Thyroid gland (tissue), 4 donors: ENCODE data around the gene CHTF18. TPM values are rescaled to one million over a fixed set of nuclear protein-coding genes. Genes with fewer than 3 reads are reported as not detected.
A peak's percentile ranks its signal among the peaks of the same experiment; 100 is the strongest.

Experiments used
- DNase-seq, 2 donors: peaks; one replicate each; pipeline ENCODE4 v3.0.0-alpha.2; 2019
- H3K27ac ChIP-seq, 3 donors: fragments of 200-600 bp; sonication (generic); 1 replicate in 2 of 3; 2 replicates in 1 of 3; pipeline ENCODE4 v1.5.1; 2016 to 2019; ENCODE audit warnings: mild to moderate bottlenecking in 1 of 3, moderate library complexity in 1 of 3
- H3K27me3 ChIP-seq: fragments of 200-600 bp; sonication (generic); one replicate; pipeline ENCODE4 v1.5.1; 2019
- H3K36me3 ChIP-seq, 2 donors: fragments of 200-600 bp; sonication (generic); one replicate each; pipeline ENCODE4 v1.5.1; 2016 to 2019
- H3K4me1 ChIP-seq, 2 donors: fragments of 200-600 bp; sonication (generic); one replicate each; pipeline ENCODE4 v1.5.1; 2017 to 2019
- H3K4me3 ChIP-seq, 3 donors: fragments of 200-600 bp; sonication (generic); replicated peaks in 1 of 3; 1 replicate in 2 of 3; 2 replicates in 1 of 3; pipeline ENCODE4 v1.5.1; 2016; ENCODE audit warnings: mild to moderate bottlenecking in 1 of 3
- H3K9me3 ChIP-seq: fragments of 200-600 bp; sonication (generic); one replicate; pipeline ENCODE4 v1.5.1; 2017
- POLR2A ChIP-seq, 2 donors: fragments of 450-650 bp; IDR thresholded peaks; one replicate each; pipeline ENCODE4 v1.6.1; 2017; ENCODE audit warnings: antibody characterized with exemption in 2 of 2, mild to moderate bottlenecking in 2 of 2, moderate library complexity in 1 of 2
- WGBS, 2 donors: methylation state at CpG; one replicate each; pipeline ENCODE4 v1.1.5; 2017; 5-methylcytosine and 5-hydroxymethylcytosine counted together
- intact Hi-C: fragments of 100-400 bp; cut with DNase I; formaldehyde crosslinking; loops from one replicate; pipeline ENCODE4 v1.15.1; 2023
- total RNA-seq, 4 donors: library from RNA; depleted of rRNA; stranded (reverse); fragments of >200 nt; gene quantifications; one replicate each; pipeline ENCODE4 v1.2.3, GENCODE V29; 2016
- TF ChIP-seq, protein P1 (sequence below), 6 experiments: fragments of 200-600 bp in 3 of 6; fragments of 450-650 bp in 3 of 6; sonication (generic) in 3 of 6; IDR thresholded peaks; one replicate each; pipeline ENCODE4 v1.5.1; 2016 to 2019; ENCODE audit warnings: antibody characterized with exemption in 6 of 6, mild to moderate bottlenecking in 2 of 6, inconsistent platforms in 1 of 6, moderate library complexity in 1 of 6

CHTF18 gene
- total RNA-seq, 4 donors from 2014 or later = 10.1 to 14.6 (median 11.7) TPM

DNA sequence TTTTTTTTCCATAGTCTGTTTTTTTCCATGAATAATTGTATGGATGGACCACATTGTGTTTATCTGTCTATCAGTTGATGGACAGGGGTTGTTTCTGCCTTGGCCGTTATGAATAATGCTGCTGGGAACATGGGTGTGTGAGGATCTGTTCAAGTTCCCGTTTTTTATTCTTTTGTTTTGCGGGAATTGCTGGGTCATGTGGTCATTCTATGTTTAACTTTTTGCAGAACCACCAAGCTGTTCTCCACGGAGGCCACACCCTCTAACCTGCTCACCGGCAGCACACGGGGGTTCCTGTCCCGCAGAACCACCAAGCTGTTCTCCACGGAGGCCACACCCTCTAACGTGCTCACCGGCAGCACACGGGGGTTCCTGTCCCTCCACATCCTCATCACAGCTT is 33.8 kb upstream of the CHTF18 start:
- Histone ChIP-seq H3K27me3 (no peaks in the 10 kb centered on the region), H3K27ac (no peak overlapping the region), H3K36me3 (no peaks in the 10 kb centered on the region), H3K4me3 (no peak overlapping the region), H3K9me3 (no peaks in the 10 kb centered on the region), H3K4me1 (peaks cover 0 to 4% of the 10 kb centered on the region in 2 donors)
- intact Hi-C loops = no loop called here
- DNase-seq = no peak
- 62 to 65% methylated on average over 11 of the region's 11 CpGs for WGBS, 2 donors
- TF ChIP-seq, protein P1, sequence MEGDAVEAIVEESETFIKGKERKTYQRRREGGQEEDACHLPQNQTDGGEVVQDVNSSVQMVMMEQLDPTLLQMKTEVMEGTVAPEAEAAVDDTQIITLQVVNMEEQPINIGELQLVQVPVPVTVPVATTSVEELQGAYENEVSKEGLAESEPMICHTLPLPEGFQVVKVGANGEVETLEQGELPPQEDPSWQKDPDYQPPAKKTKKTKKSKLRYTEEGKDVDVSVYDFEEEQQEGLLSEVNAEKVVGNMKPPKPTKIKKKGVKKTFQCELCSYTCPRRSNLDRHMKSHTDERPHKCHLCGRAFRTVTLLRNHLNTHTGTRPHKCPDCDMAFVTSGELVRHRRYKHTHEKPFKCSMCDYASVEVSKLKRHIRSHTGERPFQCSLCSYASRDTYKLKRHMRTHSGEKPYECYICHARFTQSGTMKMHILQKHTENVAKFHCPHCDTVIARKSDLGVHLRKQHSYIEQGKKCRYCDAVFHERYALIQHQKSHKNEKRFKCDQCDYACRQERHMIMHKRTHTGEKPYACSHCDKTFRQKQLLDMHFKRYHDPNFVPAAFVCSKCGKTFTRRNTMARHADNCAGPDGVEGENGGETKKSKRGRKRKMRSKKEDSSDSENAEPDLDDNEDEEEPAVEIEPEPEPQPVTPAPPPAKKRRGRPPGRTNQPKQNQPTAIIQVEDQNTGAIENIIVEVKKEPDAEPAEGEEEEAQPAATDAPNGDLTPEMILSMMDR (IDR thresholded peaks at IDR 0.05) = no peak
- TF ChIP-seq POLR2A (IDR thresholded peaks at IDR 0.05) = no peak

DNA sequence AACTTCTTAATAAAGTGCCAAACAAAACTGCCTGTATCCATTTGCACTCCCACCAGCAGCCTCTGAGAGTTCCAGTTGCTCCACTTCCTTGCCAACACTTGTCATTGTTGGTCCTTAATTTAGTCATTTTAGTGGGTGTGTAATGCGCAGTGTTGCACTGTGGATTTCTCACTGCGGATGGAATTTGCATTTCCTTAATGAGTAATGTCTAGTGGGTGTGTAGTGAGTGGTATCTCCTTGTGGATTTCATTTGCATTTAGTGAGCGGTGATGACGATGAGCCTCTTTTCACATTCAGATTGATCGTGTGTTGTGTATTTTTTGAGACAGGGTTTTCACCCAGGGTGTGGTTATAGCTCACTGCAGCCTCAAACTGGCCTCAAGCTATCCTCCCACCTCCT is 32.0 kb upstream of the CHTF18 start:
- TF ChIP-seq, protein P1 (IDR thresholded peaks at IDR 0.05) = no peak
- TF ChIP-seq POLR2A (IDR thresholded peaks at IDR 0.05) = no peak
- WGBS, 2 donors = 96% methylated on average over 5 of the region's 5 CpGs
- no peak for DNase-seq
- Histone ChIP-seq H3K4me3 (no peak overlapping the region), H3K27ac (no peak overlapping the region), H3K27me3 (no peaks in the 10 kb centered on the region), H3K4me1 (peaks cover 4 to 5% of the 10 kb centered on the region in 2 donors), H3K36me3 (no peaks in the 10 kb centered on the region), H3K9me3 (no peaks in the 10 kb centered on the region)
- intact Hi-C loops = no loop called here

DNA sequence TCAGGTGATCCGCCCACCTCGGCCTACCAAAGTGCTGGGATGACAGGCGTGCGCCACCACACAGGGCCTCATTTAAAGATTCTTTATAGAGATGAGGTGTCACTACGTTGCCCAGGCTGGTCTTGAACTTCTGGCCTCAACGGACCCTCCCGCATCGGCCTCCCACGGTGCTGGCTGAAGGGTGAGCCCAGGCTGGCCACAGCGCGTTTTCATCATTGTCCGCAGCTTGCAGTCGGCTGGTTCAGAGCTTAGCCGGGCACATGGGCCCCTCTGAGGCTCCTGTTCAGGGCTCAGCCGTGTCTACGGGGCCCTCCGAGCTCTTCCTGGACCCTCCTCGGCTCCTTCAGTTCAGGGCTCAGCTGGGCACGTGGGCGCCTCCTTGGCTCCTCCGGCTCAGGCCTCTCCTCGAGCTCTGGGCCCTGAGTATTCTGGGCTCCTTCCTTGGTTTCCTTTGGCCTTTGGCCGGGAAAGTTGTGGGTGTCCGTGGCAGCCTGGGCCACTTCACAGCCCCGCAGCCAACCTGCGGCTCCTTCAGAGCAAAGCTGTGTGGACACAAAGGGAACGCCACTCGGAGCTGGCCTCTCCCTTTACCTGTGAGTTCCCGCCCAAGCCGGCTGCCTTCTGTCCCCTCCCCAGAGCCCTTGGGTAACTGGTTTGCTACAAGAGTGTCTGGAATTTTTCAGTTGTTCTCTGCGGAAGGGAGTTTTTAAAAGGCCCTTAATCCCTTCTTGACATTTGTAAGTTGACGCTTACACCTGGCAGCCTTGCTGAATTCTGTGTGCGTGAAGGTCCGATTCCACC is 29.1 kb upstream of the CHTF18 start:
- TF ChIP-seq, protein P1 (IDR thresholded peaks at IDR 0.05) = no peak
- no peak for TF ChIP-seq POLR2A (IDR thresholded peaks at IDR 0.05)
- Histone ChIP-seq H3K4me1 (peaks cover 4 to 5% of the 10 kb centered on the region in 2 donors), H3K27ac (no peak overlapping the region), H3K36me3 (no peaks in the 10 kb centered on the region), H3K27me3 (no peaks in the 10 kb centered on the region), H3K9me3 (no peaks in the 10 kb centered on the region), H3K4me3 (no peak overlapping the region)
- DNase-seq = peak; percentile 67
- WGBS, 2 donors = 64 to 65% methylated on average over 27 to 28 of the region's 34 CpGs
- intact Hi-C loops = no loop called here

DNA sequence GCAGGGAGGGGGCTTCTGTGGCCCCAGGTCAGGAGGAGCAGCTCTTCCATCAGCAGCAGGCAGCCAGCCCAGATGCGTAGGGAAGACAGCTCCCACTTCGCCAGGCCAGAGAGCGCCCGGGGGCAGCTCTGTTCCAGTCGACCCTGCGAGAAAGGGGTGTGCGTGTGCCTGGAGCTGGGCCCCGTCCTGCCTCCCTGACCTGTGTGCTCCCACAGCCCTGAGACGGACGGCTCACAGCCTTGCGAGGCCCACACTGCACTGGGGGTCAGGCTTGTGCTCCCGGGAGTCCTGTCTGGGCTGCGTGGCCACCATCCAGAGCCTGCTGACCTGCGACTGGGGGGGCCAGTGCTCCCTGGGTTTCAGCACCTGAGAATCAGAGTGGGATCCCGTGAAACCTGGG is 28.4 kb upstream of the CHTF18 start:
- H3K4me1 ChIP-seq = peaks cover 4 to 5% of the 10 kb centered on the region in 2 donors
- TF ChIP-seq POLR2A (IDR thresholded peaks at IDR 0.05) = no peak
- TF ChIP-seq, protein P1 (IDR thresholded peaks at IDR 0.05) = no peak
- H3K4me3 ChIP-seq = no peak overlapping the region
- no peak for DNase-seq
- H3K27ac ChIP-seq = no peak overlapping the region
- no peaks in the 10 kb centered on the region for H3K36me3 ChIP-seq
- intact Hi-C loops = no loop called here
- H3K27me3 ChIP-seq = no peaks in the 10 kb centered on the region
- H3K9me3 ChIP-seq = no peaks in the 10 kb centered on the region
- WGBS, 2 donors = 53 to 80% methylated on average over 1 to 15 of the region's 15 CpGs

GRCh38 chr16:760545-761343 is 27.7 kb upstream of the CHTF18 start, which contains the start of gene MSLN:
MSLN (plus strand) TSS chr16:760734; CDS start chr16:762681, 1,947 bp downstream.
- Histone ChIP-seq H3K4me3 (no peak within 1 kb of the TSS), H3K9me3 (no peaks in the 10 kb centered on the region), H3K27ac (no peak within 1 kb of the TSS), H3K4me1 (peaks cover 4 to 5% of the 10 kb centered on the region in 2 donors), H3K36me3 (no peaks in the 10 kb centered on the region), H3K27me3 (no peaks in the 10 kb centered on the region)
- intact Hi-C loops = no loop called here
- no peak for DNase-seq
- TF ChIP-seq POLR2A (IDR thresholded peaks at IDR 0.05) = no peak
- TF ChIP-seq, protein P1 (IDR thresholded peaks at IDR 0.05) = no peak
- WGBS, 2 donors = 86 to 88% methylated on average over 7 to 36 of the region's 37 CpGs
